GM21367 (cell line): ENCODE measurements around the gene KANSL1.

Source experiments
- ATAC-seq: cut with Tn5 transposase; IDR thresholded peaks from one replicate; pipeline ENCODE4 v1.9.1; 2021; ENCODE audit not compliant: unreplicated experiment

KANSL1 gene

GRCh38 chr17:46085522-46085921 lies 107.7 kb downstream of the KANSL1 start:
- no peak for ATAC-seq

- ATAC-seq, result no peak
Measured at GRCh38 chr17:46082257-46082656, 111.0 kb downstream of the KANSL1 start.

GRCh38 chr17:46081018-46081320 lies 112.3 kb downstream of the KANSL1 start:
- ATAC-seq, result no peak

GRCh38 chr17:46080118-46081017 lies 112.9 kb downstream of the KANSL1 start:
- no peak for ATAC-seq

- no peak for ATAC-seq
Measured at GRCh38 chr17:46078675-46079074, 114.6 kb downstream of the KANSL1 start.

GRCh38 chr17:46074540-46074939 lies 118.7 kb downstream of the KANSL1 start:
- ATAC-seq, result no peak

- no peak for ATAC-seq
Measured at GRCh38 chr17:46072998-46073397, 120.2 kb downstream of the KANSL1 start.

- ATAC-seq, result no peak
Measured at GRCh38 chr17:46071796-46072195, 121.4 kb downstream of the KANSL1 start.

- ATAC-seq, result no peak
Measured at GRCh38 chr17:46064460-46064859, 128.8 kb downstream of the KANSL1 start.

- ATAC-seq, result no peak
Measured at GRCh38 chr17:46063241-46063640, 130.0 kb downstream of the KANSL1 start.

GRCh38 chr17:46061435-46061834 lies 131.8 kb downstream of the KANSL1 start:
- ATAC-seq, result no peak

GRCh38 chr17:46060461-46060860 lies 132.8 kb downstream of the KANSL1 start:
- no peak for ATAC-seq

GRCh38 chr17:46059486-46059885 lies 133.7 kb downstream of the KANSL1 start:
- no peak for ATAC-seq

GRCh38 chr17:46057366-46057765 lies 135.9 kb downstream of the KANSL1 start:
- no peak for ATAC-seq

GRCh38 chr17:46056800-46057304 lies 136.4 kb downstream of the KANSL1 start:
- ATAC-seq, result no peak

- no peak for ATAC-seq
Measured at GRCh38 chr17:46053911-46054534, 139.2 kb downstream of the KANSL1 start.

GRCh38 chr17:46049656-46050055 lies 143.6 kb downstream of the KANSL1 start:
- no peak for ATAC-seq

GRCh38 chr17:46047856-46048255 lies 145.4 kb downstream of the KANSL1 start:
- no peak for ATAC-seq

GRCh38 chr17:46047398-46047797 lies 145.8 kb downstream of the KANSL1 start:
- ATAC-seq, result no peak

GRCh38 chr17:46046957-46047356 lies 146.3 kb downstream of the KANSL1 start:
- no peak for ATAC-seq

GRCh38 chr17:46045639-46046038 lies 147.6 kb downstream of the KANSL1 start:
- no peak for ATAC-seq

- no peak for ATAC-seq
Measured at GRCh38 chr17:46044989-46045388, 148.2 kb downstream of the KANSL1 start.
